Colonic mucosa (tissue), 4 donors: Measurements from ENCODE around the gene SLC8B1. TPM values are rescaled to one million over a fixed set of nuclear protein-coding genes. Genes with fewer than 3 reads are reported as not detected.
A peak's percentile ranks its signal among the peaks of the same experiment; 100 is the strongest.

ENCODE experiments used
- DNase-seq: peaks from one replicate; pipeline ENCODE4 v3.0.0-alpha.2; 2020
- H3K27ac ChIP-seq: fragments of 200-600 bp; one replicate; pipeline ENCODE4 v1.8.0; 2021
- H3K27me3 ChIP-seq: fragments of 200-600 bp; one replicate; pipeline ENCODE4 v1.8.0; 2021
- H3K36me3 ChIP-seq: fragments of 200-600 bp; one replicate; pipeline ENCODE4 v1.8.0; 2021
- H3K4me1 ChIP-seq: fragments of 200-600 bp; one replicate; pipeline ENCODE4 v1.8.0; 2021; ENCODE audit warnings: mild to moderate bottlenecking
- H3K4me3 ChIP-seq: fragments of 200-600 bp; one replicate; pipeline ENCODE4 v1.8.0; 2021
- H3K9ac ChIP-seq, 2 donors: one replicate each; pipeline ENCODE4 v1.7.0; 2013; ENCODE audit warnings: control low read depth in 2 of 2, low read depth in 2 of 2, low read length in 2 of 2
- H3K9me3 ChIP-seq: fragments of 200-600 bp; one replicate; pipeline ENCODE4 v1.8.0; 2021
- CTCF ChIP-seq: fragments of 200-600 bp; IDR thresholded peaks from one replicate; pipeline ENCODE4 v1.8.0; 2022; ENCODE audit warnings: antibody characterized with exemption, mild to moderate bottlenecking
- intact Hi-C: fragments of 100-400 bp; cut with DNase I; formaldehyde crosslinking; loops from one replicate; pipeline ENCODE4 v1.14.1; 2022
- total RNA-seq, 2 donors: library from RNA; stranded (reverse); fragmentation: NEBNext Ultra II Directional in 1 of 2; extraction: Animal tissue kit (Norgen Biotek cat#: 25700) in 1 of 2; gene quantifications; one replicate each; pipeline ENCODE4 v1.2.1, GENCODE V29; 2021
- donor health status: healthy.
- donor health status: DM: no; HTN: no; CAD: no.
- donor health status: DM: no; HTN: no; CAD: no.

Gene SLC8B1
- total RNA-seq, 2 donors from 2014 or later: 34.3 to 44.1 TPM

GRCh38 chr12:113268621-113269020 lies 66.3 kb downstream of the SLC8B1 start:
- Histone ChIP-seq H3K27me3 (no peaks in the 10 kb centered on the region), H3K9me3 (no peaks in the 10 kb centered on the region), H3K27ac (no peak overlapping the region), H3K4me3 (no peak overlapping the region), H3K9ac (no peak overlapping the region), H3K4me1 (no peaks in the 10 kb centered on the region), H3K36me3 (peaks cover 6% of the 10 kb centered on the region)
- no peak for TF ChIP-seq CTCF
- no peak for DNase-seq
- intact Hi-C loops: no loop called here

GRCh38 chr12:113268136-113268535 lies 66.8 kb downstream of the SLC8B1 start:
- TF ChIP-seq CTCF: no peak
- no peak overlapping the region for H3K27ac ChIP-seq

GRCh38 chr12:113267621-113268020 lies 67.3 kb downstream of the SLC8B1 start:
- H3K27ac ChIP-seq: no peak overlapping the region
- H3K27me3 ChIP-seq: no peaks in the 10 kb centered on the region
- no peak overlapping the region for H3K4me3 ChIP-seq
- no peaks in the 10 kb centered on the region for H3K4me1 ChIP-seq
- no peaks in the 10 kb centered on the region for H3K9me3 ChIP-seq
- intact Hi-C loops: no loop called here
- peak; percentile 35 for DNase-seq
- peaks cover 6% of the 10 kb centered on the region for H3K36me3 ChIP-seq
- TF ChIP-seq CTCF: no peak
- H3K9ac ChIP-seq: no peak overlapping the region

More at GRCh38 chr12:113268136-113268535, 66.8 kb downstream of the SLC8B1 start:
- Histone ChIP-seq H3K4me3 (no peak overlapping the region), H3K27me3 (no peaks in the 10 kb centered on the region), H3K4me1 (no peaks in the 10 kb centered on the region), H3K9me3 (no peaks in the 10 kb centered on the region), H3K36me3 (peaks cover 6% of the 10 kb centered on the region), H3K9ac (no peak overlapping the region)
- no peak for DNase-seq
- intact Hi-C loops: no loop called here

GRCh38 chr12:113266106-113266895 lies 68.6 kb downstream of the SLC8B1 start:
- H3K4me3 ChIP-seq: no peak overlapping the region
- H3K9ac ChIP-seq: no peak overlapping the region
- no peaks in the 10 kb centered on the region for H3K27me3 ChIP-seq
- no peak overlapping the region for H3K27ac ChIP-seq
- no peaks in the 10 kb centered on the region for H3K9me3 ChIP-seq
- H3K4me1 ChIP-seq: no peaks in the 10 kb centered on the region
- TF ChIP-seq CTCF: no peak
- peaks cover 6% of the 10 kb centered on the region for H3K36me3 ChIP-seq
- intact Hi-C loops: no loop called here
- no peak for DNase-seq

GRCh38 chr12:113263431-113263963 lies 71.4 kb downstream of the SLC8B1 start:
- no peak overlapping the region for H3K27ac ChIP-seq
- no peaks in the 10 kb centered on the region for H3K9me3 ChIP-seq
- H3K4me3 ChIP-seq: no peak overlapping the region
- no peaks in the 10 kb centered on the region for H3K27me3 ChIP-seq
- no peaks in the 10 kb centered on the region for H3K36me3 ChIP-seq
- no peak for DNase-seq
- no peak overlapping the region for H3K9ac ChIP-seq
- intact Hi-C loops: no loop called here
- peaks cover 6% of the 10 kb centered on the region for H3K4me1 ChIP-seq
- TF ChIP-seq CTCF: no peak
